ENCODE results near the gene HIRIP3. TPM values are rescaled to one million over a fixed set of nuclear protein-coding genes. Genes with fewer than 3 reads are reported as not detected.

Gene HIRIP3
- total RNA-seq, 1 experiment from 2014 or later, result 25.3 TPM

DNA sequence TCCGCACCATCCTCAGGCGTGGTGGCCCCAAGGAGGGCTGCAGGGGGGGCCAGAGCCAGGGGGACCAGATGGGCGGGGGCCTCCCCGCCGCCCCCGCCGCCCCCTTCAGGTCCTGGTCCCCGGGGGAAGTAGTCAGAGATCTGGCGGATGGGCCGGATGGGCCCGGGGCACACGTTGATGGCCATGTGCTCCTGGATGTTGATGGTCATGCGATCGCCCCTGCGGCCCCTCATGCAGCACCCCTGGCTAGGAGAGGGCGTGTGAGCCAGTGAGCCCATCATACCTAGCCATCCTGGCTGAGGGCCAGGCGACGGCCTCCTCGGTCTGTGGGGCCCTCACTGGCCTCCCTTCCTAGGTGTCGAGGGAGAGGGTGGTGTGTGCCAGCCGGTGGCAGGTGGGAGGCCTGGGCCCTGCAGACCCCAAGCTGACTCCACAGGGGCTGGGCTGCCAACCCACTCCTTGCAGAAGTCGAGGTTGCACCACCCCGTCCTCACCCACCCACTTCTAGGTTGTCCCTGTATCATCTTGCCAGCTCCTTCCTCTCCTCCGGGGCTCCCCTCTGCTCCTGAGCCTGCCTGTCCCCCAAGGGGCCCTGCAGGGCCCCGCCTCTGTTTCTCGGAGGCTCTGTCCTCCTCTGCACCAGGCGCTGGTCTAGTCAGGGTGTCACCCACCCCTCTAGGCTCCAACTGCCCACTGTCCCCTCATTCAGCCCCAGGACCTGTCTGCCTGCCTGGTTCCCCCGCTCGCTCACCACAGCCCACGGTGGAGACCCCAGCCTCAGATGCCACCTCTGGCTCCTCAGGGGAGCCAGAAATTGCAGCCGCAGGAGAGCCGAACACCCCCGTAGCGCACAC lies 14.8 kb upstream of the HIRIP3 start:
- in situ Hi-C loops (cut with HindIII; ENCODE audit: low pct_unique_long_range_greater_than_20kb, low sequenced_read_pairs) (no loop called here), intact Hi-C loops (cut with micrococcal nuclease; ENCODE audit: unreplicated experiment) (no loop called here)
- POLR2A ChIA-PET, result interaction anchor here (0.6 kb wide), 1 partner anchor 9 kb away, joined by 3 read pairs; no protein-coding TSS in a partner anchor
- H3K4me1 ChIP-seq (ENCODE audit: control insufficient read depth, insufficient read depth, low read length), result no peaks in the 10 kb centered on the region
- TF ChIP-seq, protein P1, sequence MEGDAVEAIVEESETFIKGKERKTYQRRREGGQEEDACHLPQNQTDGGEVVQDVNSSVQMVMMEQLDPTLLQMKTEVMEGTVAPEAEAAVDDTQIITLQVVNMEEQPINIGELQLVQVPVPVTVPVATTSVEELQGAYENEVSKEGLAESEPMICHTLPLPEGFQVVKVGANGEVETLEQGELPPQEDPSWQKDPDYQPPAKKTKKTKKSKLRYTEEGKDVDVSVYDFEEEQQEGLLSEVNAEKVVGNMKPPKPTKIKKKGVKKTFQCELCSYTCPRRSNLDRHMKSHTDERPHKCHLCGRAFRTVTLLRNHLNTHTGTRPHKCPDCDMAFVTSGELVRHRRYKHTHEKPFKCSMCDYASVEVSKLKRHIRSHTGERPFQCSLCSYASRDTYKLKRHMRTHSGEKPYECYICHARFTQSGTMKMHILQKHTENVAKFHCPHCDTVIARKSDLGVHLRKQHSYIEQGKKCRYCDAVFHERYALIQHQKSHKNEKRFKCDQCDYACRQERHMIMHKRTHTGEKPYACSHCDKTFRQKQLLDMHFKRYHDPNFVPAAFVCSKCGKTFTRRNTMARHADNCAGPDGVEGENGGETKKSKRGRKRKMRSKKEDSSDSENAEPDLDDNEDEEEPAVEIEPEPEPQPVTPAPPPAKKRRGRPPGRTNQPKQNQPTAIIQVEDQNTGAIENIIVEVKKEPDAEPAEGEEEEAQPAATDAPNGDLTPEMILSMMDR (IDR thresholded peaks at IDR 0.05), result no peak
- TF ChIP-seq SIN3A (IDR thresholded peaks at IDR 0.05; ENCODE audit: borderline replicate concordance, insufficient read depth, low read depth, low read length) (no peak), POLR2AphosphoS5 (IDR thresholded peaks at IDR 0.05; ENCODE audit: low read depth, low read length) (no peak), TCF7L2 (IDR thresholded peaks at IDR 0.05; ENCODE audit: low read depth, low read length) (no peak)
- TF ChIP-seq, protein P2, sequence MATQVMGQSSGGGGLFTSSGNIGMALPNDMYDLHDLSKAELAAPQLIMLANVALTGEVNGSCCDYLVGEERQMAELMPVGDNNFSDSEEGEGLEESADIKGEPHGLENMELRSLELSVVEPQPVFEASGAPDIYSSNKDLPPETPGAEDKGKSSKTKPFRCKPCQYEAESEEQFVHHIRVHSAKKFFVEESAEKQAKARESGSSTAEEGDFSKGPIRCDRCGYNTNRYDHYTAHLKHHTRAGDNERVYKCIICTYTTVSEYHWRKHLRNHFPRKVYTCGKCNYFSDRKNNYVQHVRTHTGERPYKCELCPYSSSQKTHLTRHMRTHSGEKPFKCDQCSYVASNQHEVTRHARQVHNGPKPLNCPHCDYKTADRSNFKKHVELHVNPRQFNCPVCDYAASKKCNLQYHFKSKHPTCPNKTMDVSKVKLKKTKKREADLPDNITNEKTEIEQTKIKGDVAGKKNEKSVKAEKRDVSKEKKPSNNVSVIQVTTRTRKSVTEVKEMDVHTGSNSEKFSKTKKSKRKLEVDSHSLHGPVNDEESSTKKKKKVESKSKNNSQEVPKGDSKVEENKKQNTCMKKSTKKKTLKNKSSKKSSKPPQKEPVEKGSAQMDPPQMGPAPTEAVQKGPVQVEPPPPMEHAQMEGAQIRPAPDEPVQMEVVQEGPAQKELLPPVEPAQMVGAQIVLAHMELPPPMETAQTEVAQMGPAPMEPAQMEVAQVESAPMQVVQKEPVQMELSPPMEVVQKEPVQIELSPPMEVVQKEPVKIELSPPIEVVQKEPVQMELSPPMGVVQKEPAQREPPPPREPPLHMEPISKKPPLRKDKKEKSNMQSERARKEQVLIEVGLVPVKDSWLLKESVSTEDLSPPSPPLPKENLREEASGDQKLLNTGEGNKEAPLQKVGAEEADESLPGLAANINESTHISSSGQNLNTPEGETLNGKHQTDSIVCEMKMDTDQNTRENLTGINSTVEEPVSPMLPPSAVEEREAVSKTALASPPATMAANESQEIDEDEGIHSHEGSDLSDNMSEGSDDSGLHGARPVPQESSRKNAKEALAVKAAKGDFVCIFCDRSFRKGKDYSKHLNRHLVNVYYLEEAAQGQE (IDR thresholded peaks at IDR 0.05; ENCODE audit: insufficient read depth in 1 of 2, low read depth in 2 of 2, low read length in 1 of 2), result no peak
- ATAC-seq (0 out of 2 replicates have a peak, but pooled peaks have one; percentile 18), DNase-seq (ENCODE audit: low read depth, low spot score) (no peak)
- H3K27ac ChIP-seq (ENCODE audit: low read length), result no peak overlapping the region
- H3K9me3 ChIP-seq (ENCODE audit: control insufficient read depth, insufficient read depth, low read depth, low read length), result no peaks in the 10 kb centered on the region
- BruUV-seq (replicated peaks), result no TSS peak
- peak overlapping the region; percentile 40 to 51 for H3K4me3 ChIP-seq (ENCODE audit: low read depth in 2 of 2, low read length in 2 of 2)
- no peaks in the 10 kb centered on the region for H3K27me3 ChIP-seq (ENCODE audit: control insufficient read depth, insufficient read depth, low read length)
- H3K36me3 ChIP-seq (ENCODE audit: control insufficient read depth, insufficient read depth, low read length), result no peaks in the 10 kb centered on the region
- CTCF ChIA-PET, result interaction anchor here (0.6 kb wide), 1 partner anchor 415 kb away, joined by 6 read pairs; no protein-coding TSS in a partner anchor

DNA sequence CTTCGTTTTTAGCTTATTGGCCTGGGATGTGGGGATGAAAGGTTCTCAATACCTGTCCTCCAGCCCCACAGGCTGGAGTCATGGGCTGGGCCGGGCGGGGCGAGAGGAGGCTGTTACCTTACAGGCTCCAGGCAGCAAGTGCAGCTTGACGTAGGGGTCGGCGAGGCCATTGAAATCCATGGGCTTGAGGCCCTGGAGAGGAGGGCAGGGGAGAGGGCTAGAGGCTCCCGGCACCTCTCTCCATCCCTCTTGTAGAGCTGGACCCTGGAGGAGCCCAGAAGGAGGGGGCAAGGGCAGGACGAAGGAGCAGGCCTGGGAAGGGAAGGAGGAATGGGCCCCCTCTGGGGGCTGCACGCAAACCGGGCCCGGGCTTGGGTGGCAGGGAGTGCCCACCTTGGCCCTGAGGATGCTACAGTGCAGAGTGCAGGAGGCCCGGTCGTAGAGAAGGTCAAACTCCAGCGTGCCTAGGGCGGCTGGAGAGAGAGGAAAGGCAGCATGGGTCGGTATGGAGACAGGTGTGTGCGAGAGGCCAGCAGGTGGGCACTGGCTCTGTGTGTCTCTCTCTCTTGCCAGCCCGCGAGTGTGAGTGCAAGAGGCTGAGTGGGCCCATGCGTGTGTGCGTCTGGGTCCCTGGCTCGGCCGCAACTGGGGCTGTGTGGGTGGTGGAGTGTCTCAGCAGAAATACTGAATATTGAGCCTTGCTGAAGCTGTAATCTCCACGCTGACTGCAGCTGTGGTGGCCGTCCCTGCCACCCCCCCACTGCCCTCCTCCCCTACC lies 13.9 kb upstream of the HIRIP3 start:
- intact Hi-C loops (cut with micrococcal nuclease; ENCODE audit: unreplicated experiment) (no loop called here), in situ Hi-C loops (cut with HindIII; ENCODE audit: low pct_unique_long_range_greater_than_20kb, low sequenced_read_pairs) (no loop called here)
- POLR2A ChIA-PET, result interaction anchor here (0.6 kb wide), 2 partner anchors 9 to 10 kb away, joined by 3 to 9 read pairs; no protein-coding TSS in a partner anchor
- no peak overlapping the region for H3K4me3 ChIP-seq (ENCODE audit: low read depth in 2 of 2, low read length in 2 of 2)
- no TSS peak for BruUV-seq (replicated peaks)
- no peaks in the 10 kb centered on the region for H3K36me3 ChIP-seq (ENCODE audit: control insufficient read depth, insufficient read depth, low read length)
- no peak for ATAC-seq
- TF ChIP-seq TCF7L2 (IDR thresholded peaks at IDR 0.05; ENCODE audit: low read depth, low read length) (no peak), SIN3A (IDR thresholded peaks at IDR 0.05; ENCODE audit: borderline replicate concordance, insufficient read depth, low read depth, low read length) (no peak), POLR2AphosphoS5 (IDR thresholded peaks at IDR 0.05; ENCODE audit: low read depth, low read length) (no peak)
- TF ChIP-seq, protein P1 (IDR thresholded peaks at IDR 0.05), result no peak
- TF ChIP-seq, protein P2 (IDR thresholded peaks at IDR 0.05; ENCODE audit: insufficient read depth in 1 of 2, low read depth in 2 of 2, low read length in 1 of 2), result no peak
- 0 out of 2 replicates have a peak, but pooled peaks cover 3% of the 10 kb centered on the region for H3K4me1 ChIP-seq (ENCODE audit: control insufficient read depth, insufficient read depth, low read length)
- DNase-seq (ENCODE audit: low read depth, low spot score), result no peak
- no peaks in the 10 kb centered on the region for H3K9me3 ChIP-seq (ENCODE audit: control insufficient read depth, insufficient read depth, low read depth, low read length)
- H3K27me3 ChIP-seq (ENCODE audit: control insufficient read depth, insufficient read depth, low read length), result no peaks in the 10 kb centered on the region
- CTCF ChIA-PET, result interaction anchor here (0.5 kb wide), 1 partner anchor 22 kb away, joined by 6 read pairs; the partner anchor contains the start of gene TLCD3B
- no peak overlapping the region for H3K27ac ChIP-seq (ENCODE audit: low read length)

All from Panc1 (cell line).